ENCODE data around the gene MAN1B1.

DNA sequence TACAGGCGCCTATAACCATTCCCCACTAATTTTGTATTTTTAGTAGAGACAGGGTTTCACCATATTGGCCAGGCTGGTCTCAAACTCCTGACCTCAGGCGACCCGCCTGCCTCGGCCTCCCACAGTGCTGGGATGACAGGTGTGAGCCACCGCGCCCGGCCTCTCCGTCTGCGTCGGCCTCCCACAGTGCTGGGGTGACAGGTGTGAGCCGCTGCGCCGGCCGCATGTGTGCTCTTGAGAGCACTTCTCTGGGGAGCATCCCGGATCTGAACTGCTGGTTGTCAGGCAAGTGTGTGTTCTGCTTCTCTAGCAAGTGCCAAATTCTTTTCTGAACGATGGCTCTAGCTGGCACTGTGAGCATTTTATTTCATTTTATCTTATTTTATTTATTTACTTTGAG, 29.2 kb upstream of the MAN1B1 start:
- TF ChIP-seq, protein P1, sequence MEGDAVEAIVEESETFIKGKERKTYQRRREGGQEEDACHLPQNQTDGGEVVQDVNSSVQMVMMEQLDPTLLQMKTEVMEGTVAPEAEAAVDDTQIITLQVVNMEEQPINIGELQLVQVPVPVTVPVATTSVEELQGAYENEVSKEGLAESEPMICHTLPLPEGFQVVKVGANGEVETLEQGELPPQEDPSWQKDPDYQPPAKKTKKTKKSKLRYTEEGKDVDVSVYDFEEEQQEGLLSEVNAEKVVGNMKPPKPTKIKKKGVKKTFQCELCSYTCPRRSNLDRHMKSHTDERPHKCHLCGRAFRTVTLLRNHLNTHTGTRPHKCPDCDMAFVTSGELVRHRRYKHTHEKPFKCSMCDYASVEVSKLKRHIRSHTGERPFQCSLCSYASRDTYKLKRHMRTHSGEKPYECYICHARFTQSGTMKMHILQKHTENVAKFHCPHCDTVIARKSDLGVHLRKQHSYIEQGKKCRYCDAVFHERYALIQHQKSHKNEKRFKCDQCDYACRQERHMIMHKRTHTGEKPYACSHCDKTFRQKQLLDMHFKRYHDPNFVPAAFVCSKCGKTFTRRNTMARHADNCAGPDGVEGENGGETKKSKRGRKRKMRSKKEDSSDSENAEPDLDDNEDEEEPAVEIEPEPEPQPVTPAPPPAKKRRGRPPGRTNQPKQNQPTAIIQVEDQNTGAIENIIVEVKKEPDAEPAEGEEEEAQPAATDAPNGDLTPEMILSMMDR (IDR thresholded peaks at IDR 0.05): no peak
- no peak for TF ChIP-seq POLR2A (IDR thresholded peaks at IDR 0.05)
- no peak for TF ChIP-seq POLR2AphosphoS5 (IDR thresholded peaks at IDR 0.05; ENCODE audit: insufficient read depth in 1 of 2, low read depth in 1 of 2)
